C4-2B (cell line): Measurements from ENCODE around the gene ERC2.

Source experiments
- CTCF ChIP-seq: fragments of 450-650 bp; conservative IDR thresholded peaks from 2 replicates; pipeline ENCODE4 v1.5.1; 2017; ENCODE audit warnings: mild to moderate bottlenecking
- ZFX ChIP-seq: fragments of 450-650 bp; IDR thresholded peaks from 2 replicates; pipeline ENCODE4 v1.6.1; 2017

- TF ChIP-seq CTCF (no peak), ZFX (no peak)
Observed at GRCh38 chr3:55515550-55516246, 952.6 kb downstream of the ERC2 start.
